Kidney epithelial cell (primary cell): ENCODE measurements around the gene BRMS1L. TPM values are rescaled to one million over a fixed set of nuclear protein-coding genes. Genes with fewer than 3 reads are reported as not detected.

Source experiments
- DNase-seq: peaks from one replicate; pipeline ENCODE4 v3.0.0-alpha.2; 2010; ENCODE audit warnings: low read depth
- H3K27me3 ChIP-seq: 2 replicates; pipeline ENCODE4 v1.6.0; 2011; ENCODE audit warnings: low read length; ENCODE audit not compliant: control insufficient read depth, insufficient read depth
- H3K36me3 ChIP-seq: 2 replicates; pipeline ENCODE4 v1.5.1; 2011; ENCODE audit warnings: low read length; ENCODE audit not compliant: control insufficient read depth, insufficient read depth
- H3K4me3 ChIP-seq: 2 replicates; pipeline ENCODE4 v1.5.1; 2011; ENCODE audit warnings: low read depth, mild to moderate bottlenecking, control low read depth, low read length
- CTCF ChIP-seq: IDR thresholded peaks from 2 replicates; pipeline ENCODE4 v1.5.1; 2011; ENCODE audit warnings: mild to moderate bottlenecking, moderate library complexity, low read length, control low read depth, inconsistent platforms; ENCODE audit not compliant: insufficient read depth, poor library complexity, severe bottlenecking
- total RNA-seq: library from RNA; depleted of rRNA; stranded (reverse); fragments of >200 nt; gene quantifications from 2 replicates; pipeline ENCODE4 v1.2.3, GENCODE V29; 2015

BRMS1L gene
- total RNA-seq, 1 donor from 2014 or later, result 5.6 TPM

GRCh38 chr14:35883677-35884293 lies 57.6 kb downstream of the BRMS1L start:
- H3K4me3 ChIP-seq, result no peak overlapping the region
- H3K36me3 ChIP-seq, result no peaks in the 10 kb centered on the region
- no peak for DNase-seq
- peak; percentile 69 for TF ChIP-seq CTCF
- no peaks in the 10 kb centered on the region for H3K27me3 ChIP-seq

GRCh38 chr14:35890308-35890707 lies 64.2 kb downstream of the BRMS1L start:
- no peak for DNase-seq
- H3K27me3 ChIP-seq, result no peaks in the 10 kb centered on the region
- no peaks in the 10 kb centered on the region for H3K36me3 ChIP-seq
- TF ChIP-seq CTCF, result no peak
- H3K4me3 ChIP-seq, result no peak overlapping the region

GRCh38 chr14:35895256-35895655 lies 69.1 kb downstream of the BRMS1L start:
- no peak for DNase-seq
- Histone ChIP-seq H3K4me3 (no peak overlapping the region), H3K36me3 (no peaks in the 10 kb centered on the region), H3K27me3 (no peaks in the 10 kb centered on the region)
- no peak for TF ChIP-seq CTCF

- no peak overlapping the region for H3K4me3 ChIP-seq
- no peak for TF ChIP-seq CTCF
- no peaks in the 10 kb centered on the region for H3K36me3 ChIP-seq
- no peaks in the 10 kb centered on the region for H3K27me3 ChIP-seq
- DNase-seq, result no peak
These were observed 71.5 kb downstream of the BRMS1L start for GRCh38 chr14:35897616-35898111.

- no peak for TF ChIP-seq CTCF
- Histone ChIP-seq H3K4me3 (no peak overlapping the region), H3K27me3 (no peaks in the 10 kb centered on the region), H3K36me3 (no peaks in the 10 kb centered on the region)
- DNase-seq, result no peak
These were observed 72.2 kb downstream of the BRMS1L start for GRCh38 chr14:35898217-35898775.

GRCh38 chr14:35900741-35901140 lies 74.6 kb downstream of the BRMS1L start:
- H3K4me3 ChIP-seq, result no peak overlapping the region
- no peaks in the 10 kb centered on the region for H3K27me3 ChIP-seq
- no peak for TF ChIP-seq CTCF
- DNase-seq, result no peak
- no peaks in the 10 kb centered on the region for H3K36me3 ChIP-seq
